Stimulated activated CD8-positive, alpha-beta memory T cell treated with anti-CD3 and anti-CD28 coated beads, Interleukin-15, amount 100 ng/mL, for 4 hours (primary cell): Measurements from ENCODE around the gene SLC25A1.

ENCODE experiments used
- DNase-seq, 2 donors: peaks; one replicate each; pipeline ENCODE4 v3.0.0-alpha.2; 2020; ENCODE audit warnings: low read depth in 2 of 2

The SLC25A1 gene

DNA sequence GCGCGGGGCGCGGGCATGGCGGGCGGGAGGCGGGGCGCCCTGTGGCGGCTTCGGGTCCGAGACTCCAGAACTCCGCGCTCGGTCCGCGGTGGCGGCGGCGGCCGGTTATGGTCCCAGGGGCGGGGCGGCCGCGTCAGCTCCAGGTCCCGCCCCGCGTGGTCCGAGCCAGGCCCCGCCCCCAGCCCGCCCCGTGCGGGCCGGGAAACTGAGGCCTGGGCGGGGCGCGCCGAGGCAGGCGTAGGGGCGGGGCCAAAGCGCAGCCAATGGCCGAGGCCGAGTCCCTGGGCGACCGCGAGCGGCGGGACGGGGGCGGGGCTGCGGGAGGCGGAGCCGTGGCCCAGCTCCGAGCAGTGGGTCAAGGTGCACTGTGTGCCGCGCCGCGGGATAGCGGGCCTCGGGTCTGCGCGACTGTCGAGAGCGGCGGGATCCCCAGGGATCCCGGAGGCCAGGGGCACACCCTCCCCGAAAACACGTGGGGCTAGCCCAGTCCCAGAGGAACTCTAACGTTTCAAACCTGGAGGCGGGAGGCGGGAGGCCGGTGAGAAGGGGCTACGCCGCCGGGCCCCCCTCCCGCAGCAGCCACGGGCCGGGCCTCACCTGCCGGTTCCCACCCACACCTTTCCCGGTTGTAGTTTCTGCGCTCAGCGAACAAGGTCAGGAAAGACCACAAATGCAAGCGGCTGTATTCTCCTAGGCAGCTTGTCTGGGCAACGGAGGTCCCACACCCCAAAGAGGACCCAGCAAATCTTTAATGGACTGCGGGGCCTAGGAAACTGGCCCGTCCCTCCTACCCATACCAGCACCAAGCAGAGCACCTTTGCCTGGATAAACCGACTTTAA, at the start of gene SLC25A1:
Gene SLC25A1 (minus strand): TSS at position 80 of the 840 bp plus-strand sequence. CDS start 63 bp downstream, at position 17.
- DNase-seq, result peak; percentile 64 to 74

DNA sequence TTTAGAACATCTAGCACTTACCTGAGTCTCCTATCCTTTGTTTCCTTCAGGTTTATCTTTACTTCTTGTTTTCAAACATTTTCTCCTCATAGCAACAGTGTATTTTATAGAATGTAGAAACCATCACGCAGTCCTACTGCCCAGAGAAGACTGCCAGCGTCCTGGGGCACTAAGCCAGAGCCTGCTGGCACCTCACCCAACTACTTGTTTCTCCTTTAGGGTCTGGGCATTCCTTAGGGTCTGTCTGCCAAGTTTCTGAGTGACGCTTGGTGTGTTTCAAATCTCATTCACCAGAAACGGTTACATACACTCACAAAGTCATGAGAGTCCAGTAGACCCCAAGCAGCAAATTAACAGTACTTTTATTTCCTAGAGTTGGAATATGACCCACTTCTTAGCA, 49.6 kb upstream of the SLC25A1 start:
- no peak for DNase-seq

DNA sequence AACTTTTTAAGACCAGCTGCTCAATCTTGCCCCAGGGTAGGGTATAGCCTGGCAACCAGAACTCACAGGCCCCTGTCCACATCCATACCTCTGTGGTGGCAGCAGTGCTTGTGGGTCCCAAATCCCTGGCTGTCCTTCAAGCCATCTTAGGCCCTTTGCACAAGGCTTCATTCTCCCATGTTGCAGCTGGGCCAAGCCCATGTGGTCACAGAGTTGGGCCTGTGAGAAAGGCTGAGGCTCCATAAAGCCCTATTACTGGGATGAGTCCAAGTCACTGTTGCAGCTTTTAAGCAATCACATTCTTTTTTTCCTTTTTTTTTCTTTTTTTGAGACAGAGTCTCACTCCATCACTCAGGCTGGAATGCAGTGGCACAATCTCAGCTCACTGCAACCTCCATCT, 47.9 kb upstream of the SLC25A1 start:
- no peak for DNase-seq

DNA sequence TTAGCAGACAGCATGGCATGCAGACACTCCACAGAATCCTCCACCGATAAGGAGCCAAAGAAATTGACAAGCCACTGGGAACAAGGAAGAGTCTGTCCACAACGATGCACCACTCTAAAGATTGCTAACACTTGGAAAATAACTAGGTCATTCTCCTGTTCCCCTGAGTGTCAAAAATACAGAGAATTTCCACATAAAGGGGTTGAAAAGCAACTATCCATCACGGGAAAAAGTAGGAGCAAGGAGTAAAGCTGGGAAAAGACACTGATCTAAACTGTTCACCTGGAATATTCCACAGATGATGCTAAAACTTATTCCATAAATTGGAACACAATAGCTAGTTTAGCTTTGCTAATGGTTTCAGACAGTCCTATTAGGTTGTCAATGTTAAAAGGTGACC, 47.0 kb upstream of the SLC25A1 start:
- no peak for DNase-seq

DNA sequence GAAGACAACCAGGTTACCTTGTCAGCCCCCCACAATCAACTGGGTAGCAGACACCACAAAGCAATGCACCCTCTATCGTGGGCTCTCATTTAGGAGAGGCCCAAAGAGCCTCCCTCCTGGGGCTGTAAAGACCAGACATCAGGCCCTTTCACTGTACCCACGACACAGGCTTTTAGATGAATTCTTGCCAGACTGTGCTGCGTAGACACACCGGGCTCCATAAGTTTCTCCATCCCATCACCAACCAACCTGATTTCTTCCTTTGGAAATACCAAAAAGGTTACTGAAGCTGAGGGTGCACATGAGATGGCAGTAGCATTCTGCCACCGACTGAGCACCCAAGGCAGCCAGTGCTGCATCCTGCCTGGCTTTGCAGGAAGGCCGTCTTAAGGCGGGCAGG, 46.4 kb upstream of the SLC25A1 start:
- no peak for DNase-seq

DNA sequence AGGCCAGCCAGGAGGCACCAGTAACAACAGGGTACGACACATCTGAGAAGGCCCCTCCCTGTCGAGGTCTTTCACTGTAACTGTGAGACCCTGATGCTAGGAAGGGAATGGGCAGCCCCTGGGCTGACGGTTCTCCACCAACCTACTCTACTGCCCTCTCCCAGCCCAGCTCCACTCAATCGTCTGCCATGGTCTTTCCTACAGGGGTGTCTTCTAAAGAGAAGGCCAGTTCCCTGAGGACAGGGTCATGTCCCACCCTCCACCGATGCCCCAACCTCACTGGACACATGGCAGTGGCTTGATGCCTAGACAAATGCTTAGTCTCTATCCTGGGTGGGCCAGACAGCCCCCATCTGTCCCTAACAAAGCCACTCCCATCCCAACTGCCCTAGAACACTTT, 46.0 kb upstream of the SLC25A1 start:
- no peak for DNase-seq

DNA sequence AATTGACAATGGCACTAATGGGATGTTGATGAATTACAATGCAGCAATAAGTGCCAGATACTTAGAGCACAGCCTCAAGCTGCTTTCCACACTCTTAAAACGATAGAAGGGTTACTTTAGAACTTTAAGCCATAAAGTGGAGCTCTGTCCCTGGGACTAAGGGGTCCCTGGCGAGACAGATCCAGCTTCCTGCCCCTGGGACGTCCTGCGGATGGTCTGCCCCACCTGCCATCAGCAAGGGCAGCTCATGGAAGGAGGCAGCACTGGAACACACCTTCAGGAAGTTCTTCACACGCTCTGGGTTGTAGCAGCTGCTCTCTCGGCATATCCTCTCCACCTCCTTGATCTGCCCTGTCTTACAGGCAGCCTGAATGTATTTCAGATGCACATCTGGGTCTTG, 45.1 kb upstream of the SLC25A1 start:
- DNase-seq, result no peak

DNA sequence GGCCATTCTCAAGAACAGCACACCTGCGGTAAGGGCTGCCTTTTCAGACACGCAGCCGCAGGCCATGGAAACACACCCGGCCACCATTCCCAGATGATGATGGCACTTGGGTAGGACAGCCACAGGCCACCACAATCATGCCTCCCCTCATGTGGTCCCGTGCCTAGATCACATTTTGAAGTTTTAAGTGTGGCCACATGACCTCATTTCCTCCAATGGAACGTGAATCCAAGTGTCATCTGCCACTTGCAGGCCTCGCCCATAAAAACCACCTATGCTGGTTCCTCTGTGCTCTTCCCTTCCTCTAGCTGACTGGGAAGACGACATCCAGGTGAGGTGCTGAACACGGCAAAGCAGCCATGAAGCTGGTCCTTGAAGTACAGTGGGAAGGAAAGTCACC, 44.6 kb upstream of the SLC25A1 start:
- DNase-seq, result no peak

DNA sequence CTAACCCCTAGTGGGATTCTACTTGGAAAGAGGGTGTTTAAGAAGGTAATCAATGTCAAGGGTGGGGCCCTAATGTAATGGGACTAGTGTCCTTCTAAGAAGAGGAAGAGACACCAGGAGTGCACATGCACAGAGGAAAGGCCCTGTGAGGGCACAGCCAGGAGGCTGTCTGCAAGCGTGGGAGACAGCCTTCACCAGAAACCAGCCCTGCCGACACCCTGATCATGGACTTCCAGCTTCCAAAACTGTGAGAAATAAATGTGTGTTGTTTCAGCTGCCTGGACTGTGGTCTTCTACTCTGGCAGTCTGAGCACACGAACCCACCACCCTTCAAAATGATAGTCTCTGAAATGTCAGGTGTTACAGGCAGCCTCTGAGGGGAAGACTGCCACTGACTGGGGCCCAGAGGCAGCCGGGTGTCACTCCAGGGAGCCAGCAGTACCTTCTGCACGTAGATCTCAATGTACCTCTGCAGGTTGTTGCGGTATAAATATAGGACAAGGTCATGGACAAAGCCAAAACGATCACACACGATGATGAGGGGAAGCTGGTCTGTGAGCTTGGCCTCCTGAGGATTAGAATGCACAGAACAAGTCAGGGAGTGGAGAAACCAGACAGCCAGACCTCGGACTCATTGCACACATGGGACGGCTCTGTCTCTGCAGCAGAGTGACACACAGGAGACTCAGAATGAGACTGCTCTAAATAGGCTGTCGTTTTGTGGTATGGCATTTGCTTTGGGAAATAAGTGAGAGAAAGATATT, 43.9 kb upstream of the SLC25A1 start:
- DNase-seq, result no peak

DNA sequence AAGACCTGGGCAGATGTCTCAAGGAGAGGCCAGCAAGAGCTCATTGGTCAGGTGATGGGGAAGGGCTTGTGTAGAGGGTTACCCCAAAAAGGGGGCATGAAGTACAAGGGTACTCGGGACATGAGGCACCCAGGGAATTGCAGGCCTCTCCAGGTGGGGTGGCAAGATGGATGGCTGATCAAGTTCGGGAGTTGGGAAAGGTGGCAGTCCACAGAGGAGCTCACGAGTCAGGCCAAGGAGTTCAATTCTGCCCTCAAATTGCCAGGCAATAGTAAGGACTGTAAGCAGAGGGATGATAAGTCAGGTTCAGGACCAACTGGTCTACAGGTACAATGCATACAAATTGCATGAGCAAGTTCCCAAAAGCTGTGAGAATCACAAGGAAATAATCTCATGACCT, 42.3 kb upstream of the SLC25A1 start:
- DNase-seq, result no peak

DNA sequence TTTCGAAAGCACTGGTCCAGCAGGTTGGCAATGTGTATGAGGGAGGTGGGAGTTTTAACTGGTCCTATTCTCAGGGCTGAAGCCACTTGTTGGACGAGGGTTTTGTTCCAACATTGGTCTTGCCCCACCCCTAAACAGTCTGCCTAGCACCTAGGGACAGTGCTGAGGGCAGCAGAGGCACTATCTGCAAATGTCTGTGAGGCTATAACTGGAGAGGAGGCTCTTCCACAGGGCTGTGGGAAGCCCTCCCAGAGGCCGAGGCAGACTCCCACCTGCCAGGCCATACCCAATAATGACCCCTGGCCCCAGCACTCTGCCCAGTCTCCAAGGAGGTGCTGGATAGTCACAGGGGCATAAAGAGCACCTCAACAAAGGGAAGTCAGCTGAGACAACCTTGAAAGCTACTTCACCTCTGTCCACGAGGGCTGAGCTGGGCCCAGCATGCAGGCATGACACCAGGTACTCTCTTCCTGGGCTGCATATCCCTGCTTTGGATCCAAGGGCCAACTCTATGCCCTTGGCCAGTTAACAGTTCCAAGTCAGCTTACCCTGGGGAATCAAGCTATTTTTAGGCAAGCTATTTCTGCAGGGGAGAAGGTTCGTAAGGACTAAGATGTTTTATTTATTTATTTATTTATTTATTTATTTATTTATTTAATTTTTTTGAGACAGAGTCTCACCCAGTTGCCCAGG, 40.2 kb upstream of the SLC25A1 start:
- DNase-seq, result no peak

DNA sequence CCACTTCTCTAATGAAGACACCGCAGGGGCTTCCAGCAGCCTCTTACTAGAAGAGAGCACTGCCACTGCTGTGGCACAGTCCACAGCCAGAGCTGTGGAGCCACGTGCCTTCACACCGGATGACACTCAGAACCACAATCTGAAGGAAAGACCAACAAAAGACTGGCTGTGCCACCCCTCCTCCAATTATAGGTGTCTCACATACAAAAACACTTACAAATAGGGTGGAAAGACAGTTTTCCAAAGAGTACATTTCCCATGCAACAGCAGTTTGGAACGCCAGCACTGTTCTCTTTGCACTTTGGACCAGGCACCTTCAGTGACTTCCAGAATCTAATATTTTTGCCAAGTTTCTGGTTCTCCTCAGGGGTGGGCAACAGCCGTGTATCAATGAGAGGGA, 38.0 kb upstream of the SLC25A1 start:
- DNase-seq, result no peak

DNA sequence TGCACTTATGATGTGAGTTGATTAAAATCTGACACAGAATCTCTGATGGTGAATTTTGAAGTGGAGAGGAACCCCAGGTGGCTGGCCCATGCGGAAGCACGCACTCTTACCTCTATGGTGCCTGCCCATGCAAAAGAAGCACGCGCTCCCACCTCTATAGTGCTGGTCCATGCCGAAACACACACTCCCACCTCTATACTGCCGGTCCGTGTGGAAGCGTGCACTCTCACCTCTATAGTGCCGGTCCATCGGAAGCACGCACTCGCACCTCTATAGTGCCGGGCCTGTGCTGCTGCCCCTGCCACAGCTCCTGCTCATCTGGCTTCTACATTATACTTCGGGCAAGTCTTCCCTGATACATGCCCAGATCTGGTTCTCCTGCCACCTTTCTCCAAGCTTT, 36.8 kb upstream of the SLC25A1 start:
- no peak for DNase-seq

DNA sequence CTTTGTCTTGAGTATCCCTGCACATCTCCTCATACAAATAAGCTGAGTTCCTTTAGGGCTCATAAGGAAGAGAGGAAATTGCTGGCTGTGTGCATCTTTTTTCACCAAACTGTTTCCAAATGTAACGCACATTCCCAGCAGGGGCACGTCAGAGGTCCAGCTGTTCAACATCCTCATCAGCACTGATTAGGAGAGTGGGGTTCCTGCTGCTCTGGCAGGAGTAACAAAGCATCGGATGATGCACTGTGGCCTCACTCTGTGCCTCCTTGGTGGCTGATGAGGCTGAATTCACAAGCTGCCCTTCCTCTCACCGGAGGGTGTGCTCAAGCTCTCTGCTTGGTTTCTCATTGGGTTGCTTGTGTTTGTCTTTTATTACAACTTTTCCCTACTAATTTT, 35.5 kb upstream of the SLC25A1 start:
- DNase-seq, result no peak

DNA sequence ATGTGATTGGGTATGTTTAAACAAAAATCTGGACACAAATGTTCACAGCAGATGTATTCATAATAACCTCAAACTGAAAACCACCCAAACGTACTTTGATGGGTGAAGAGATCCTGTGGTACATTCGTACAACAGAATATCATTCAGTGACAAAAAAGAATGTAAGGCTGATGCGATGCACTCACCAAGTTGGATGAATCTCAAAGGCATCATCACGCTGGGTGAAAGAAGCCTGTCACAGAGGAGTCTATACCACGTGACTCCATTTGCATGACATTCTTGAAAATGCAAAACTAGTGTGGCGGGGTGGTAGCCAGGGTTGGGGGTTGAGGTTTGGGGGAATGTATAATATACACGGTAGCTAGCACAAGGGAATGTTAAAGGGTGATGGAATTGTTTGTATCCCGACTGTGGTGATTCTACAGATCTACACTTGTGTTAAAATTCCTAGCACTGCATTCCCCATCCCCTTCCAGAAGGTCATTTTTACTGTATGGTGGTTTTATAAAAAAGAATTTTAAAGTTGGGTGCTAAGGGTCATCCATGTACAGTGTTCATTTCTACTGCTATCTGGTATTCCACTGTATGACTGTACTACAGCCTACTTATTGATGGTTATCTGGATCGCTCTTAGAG, 35.0 kb upstream of the SLC25A1 start:
- no peak for DNase-seq

DNA sequence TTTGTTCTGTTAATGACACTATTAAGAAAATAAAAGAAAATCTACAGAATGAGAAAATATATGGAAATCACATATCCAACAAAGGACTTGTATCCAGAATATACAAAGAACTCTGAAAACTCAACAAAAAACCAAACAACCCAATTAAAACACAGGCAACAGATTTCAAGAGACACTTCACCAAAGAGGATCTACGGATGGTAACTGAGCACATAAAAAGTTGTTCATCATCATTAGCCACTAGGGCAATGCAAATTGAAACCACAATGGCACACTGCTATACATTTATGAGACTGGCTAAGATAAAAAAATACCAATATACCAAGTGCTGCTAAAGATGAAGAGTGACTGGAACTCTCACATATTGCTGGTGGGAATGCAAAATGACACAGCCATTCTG, 34.5 kb upstream of the SLC25A1 start:
- DNase-seq, result no peak

DNA sequence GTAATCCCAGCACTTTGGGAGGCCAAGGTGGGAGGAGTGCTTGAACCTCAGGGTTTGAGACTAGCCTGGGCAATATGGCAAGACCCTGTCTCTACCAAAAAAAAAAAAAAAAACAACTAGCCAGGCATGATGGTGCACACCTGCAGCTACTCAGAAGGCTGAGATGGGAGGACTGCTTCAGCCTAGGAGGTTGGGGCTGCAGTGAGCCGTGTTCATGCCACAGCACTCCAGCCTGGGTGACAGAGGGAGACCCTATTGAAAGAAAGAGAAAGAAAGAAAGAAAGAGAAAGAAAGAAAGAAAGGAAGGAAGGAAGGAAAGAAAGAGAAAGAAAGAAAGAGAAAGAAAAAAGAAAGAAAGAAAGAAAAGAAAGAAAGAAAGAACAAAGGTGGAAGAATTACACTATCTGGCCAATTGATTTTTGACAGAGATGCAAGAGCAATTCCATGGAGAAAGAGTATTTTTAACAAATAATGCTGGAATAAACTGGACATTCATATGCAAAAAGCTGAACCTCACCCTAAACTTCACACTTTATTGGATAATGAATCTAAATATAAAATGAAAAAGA, 33.9 kb upstream of the SLC25A1 start:
- no peak for DNase-seq

DNA sequence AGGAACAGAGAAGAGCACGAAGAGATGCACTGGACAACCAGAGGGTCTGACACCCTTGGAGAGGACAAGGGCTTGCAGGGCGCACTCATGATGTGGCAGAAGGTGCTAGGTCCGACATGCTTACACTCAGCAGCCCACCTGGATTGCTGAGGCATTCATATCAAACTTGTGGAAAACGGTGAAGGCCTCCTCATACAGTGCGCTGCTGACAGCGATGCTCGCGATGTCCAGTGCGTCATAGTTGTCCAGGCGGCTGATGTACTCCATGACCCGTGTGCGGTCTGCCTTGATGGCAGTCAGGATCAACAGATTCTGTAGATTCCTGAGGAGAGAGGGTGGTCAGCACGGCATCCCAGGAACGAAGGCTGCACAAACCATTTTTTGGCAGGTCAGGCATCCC, 31.7 kb upstream of the SLC25A1 start:
- no peak for DNase-seq

DNA sequence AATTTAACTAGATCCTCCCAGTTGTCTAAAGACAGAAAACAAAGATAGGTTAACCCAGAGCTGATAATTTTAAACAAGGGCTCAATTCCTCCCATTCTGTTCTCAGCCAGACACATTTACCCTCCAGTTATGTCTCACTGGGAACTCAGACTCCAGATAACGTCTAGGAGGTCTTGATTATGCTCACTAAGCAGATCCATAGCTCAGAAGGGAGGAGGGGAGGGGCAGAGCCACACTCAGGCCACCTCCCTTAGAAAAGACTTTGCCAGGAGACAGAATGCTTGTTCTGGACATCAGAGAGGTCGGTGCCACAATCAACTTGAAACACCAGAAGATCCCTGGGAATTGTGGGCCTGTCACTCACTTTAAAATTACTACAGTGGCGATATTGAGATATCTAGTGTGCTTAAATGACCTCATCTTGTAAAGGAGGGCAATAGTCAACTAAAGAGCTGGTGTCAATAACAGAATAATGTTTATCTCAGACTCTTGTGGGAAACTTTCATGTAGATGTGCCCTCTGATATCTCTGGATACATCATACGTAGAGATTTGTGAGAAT, 29.8 kb upstream of the SLC25A1 start:
- DNase-seq, result no peak

DNA sequence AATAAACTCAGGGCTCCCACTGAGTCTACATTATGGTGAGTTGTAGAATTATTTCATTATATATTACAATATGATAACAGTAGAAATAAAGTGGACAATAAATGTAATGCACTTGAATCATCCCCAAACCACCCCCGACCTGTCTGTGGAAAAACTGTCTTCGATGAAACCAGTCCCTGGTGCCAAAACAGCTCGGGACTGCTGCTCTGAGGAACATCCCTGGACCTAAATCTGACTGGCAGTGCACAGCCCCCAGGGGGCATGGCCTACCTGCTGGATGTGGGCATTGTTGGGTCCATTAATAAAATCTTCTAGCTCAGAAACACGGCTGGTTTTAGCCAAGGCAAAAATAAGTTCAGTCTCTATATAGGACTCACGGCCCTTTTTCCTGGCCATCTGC, 29.3 kb upstream of the SLC25A1 start:
- DNase-seq, result no peak

DNA sequence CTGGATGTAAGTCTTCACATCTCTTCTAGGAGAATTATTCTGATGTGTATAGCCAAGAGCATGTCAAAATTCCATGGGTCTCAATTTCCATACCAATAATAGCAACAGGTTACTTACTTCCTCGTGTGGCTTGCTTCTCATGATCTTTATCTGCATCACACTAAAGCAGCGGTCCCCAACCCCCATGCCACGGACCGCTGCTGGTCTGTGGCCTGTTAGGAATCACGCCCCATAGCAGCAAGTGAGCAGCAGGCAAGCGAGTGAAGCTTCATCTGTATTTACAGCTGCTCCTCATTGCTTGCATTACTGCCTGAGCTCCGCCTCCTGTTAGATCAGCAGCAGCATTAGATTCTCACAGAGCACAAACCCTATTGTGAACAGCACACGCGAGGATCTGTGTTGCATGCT, 28.9 kb upstream of the SLC25A1 start:
- no peak for DNase-seq

DNA sequence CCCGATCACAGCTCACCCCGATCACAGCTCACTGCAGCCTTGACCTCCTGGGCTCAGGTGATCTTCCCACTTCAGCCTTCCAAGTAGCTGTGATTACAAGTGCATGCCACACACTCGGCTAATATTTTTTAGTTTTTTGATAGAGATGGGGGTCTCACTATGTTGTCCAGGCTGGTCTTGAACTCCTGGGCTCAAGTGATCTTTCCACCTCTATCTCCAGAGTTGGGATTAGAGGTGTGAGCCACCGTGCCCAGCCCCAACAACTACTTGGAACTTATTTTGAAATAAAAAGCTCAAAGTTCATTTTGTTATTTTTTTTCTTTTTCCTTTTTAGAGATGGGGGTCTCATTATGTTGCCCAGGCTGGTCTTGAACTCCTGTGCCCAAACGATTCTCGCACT, 27.8 kb upstream of the SLC25A1 start:
- no peak for DNase-seq
